COLO668 (cell line): ENCODE results near the gene MYCBP.
"Not testable (repeated sequence)": the region's sequence is repeated elsewhere in the genome, so short reads cannot be mapped to it uniquely, and the experiment has no call there.

Experiments
- DNase-seq: peaks from one replicate; lab custom pipeline; 2025; ENCODE audit not compliant: unreplicated experiment; lab: John Stamatoyannopoulos, UW

The MYCBP gene

GRCh38 chr1:38870996-38871395 lies 2.2 kb downstream of the MYCBP start:
- no peak for DNase-seq

- no peak for DNase-seq
Measured at GRCh38 chr1:38867208-38867607, 5.9 kb downstream of the MYCBP start.

- DNase-seq, result no peak
Measured at GRCh38 chr1:38865112-38865715, 7.9 kb downstream of the MYCBP start.

GRCh38 chr1:38860454-38860795 lies 12.7 kb downstream of the MYCBP start:
- no peak for DNase-seq

GRCh38 chr1:38859561-38860453 lies 13.3 kb downstream of the MYCBP start, which contains the start of gene RRAGC:
Gene RRAGC (minus strand): TSS chr1:38859772. CDS start chr1:38859646, 126 bp downstream.
- peak; percentile 100 for DNase-seq

- DNase-seq, result peak; percentile 74
Measured at GRCh38 chr1:38858833-38859560, 14.2 kb downstream of the MYCBP start.

- no peak for DNase-seq
Measured at GRCh38 chr1:38852780-38853179, 20.4 kb downstream of the MYCBP start.

GRCh38 chr1:38848071-38848470 lies 25.1 kb downstream of the MYCBP start:
- DNase-seq, result no peak

- DNase-seq, result no peak
Measured at GRCh38 chr1:38846210-38846609, 26.9 kb downstream of the MYCBP start.

- not testable (repeated sequence) for DNase-seq
Measured at GRCh38 chr1:38845088-38845487, 28.1 kb downstream of the MYCBP start.

- DNase-seq, result no peak
Measured at GRCh38 chr1:38840281-38840680, 32.9 kb downstream of the MYCBP start.

GRCh38 chr1:38839363-38839762 lies 33.8 kb downstream of the MYCBP start:
- DNase-seq, result no peak

GRCh38 chr1:38836316-38836715 lies 36.8 kb downstream of the MYCBP start:
- not testable (repeated sequence) for DNase-seq

GRCh38 chr1:38834937-38835827 lies 38.0 kb downstream of the MYCBP start:
- DNase-seq, result peak; percentile 66

- DNase-seq, result no peak
Measured at GRCh38 chr1:38834221-38834782, 38.8 kb downstream of the MYCBP start.

GRCh38 chr1:38833146-38833545 lies 40.0 kb downstream of the MYCBP start:
- no peak for DNase-seq

- no peak for DNase-seq
Measured at GRCh38 chr1:38832370-38832734, 40.8 kb downstream of the MYCBP start.

GRCh38 chr1:38831731-38832369 lies 41.3 kb downstream of the MYCBP start:
- DNase-seq, result no peak

- DNase-seq, result no peak
Measured at GRCh38 chr1:38829368-38829767, 43.8 kb downstream of the MYCBP start.

GRCh38 chr1:38827318-38827717 lies 45.8 kb downstream of the MYCBP start:
- no peak for DNase-seq
